H9 (cell line): Measurements from ENCODE around the gene CYTH4. TPM values are rescaled to one million over a fixed set of nuclear protein-coding genes. Genes with fewer than 3 reads are reported as not detected.
A peak's percentile ranks its signal among the peaks of the same experiment; 100 is the strongest.

Experiments used
- DNase-seq: peaks from one replicate; pipeline ENCODE4 v3.0.0-alpha.2; 2017
- H2AFZ ChIP-seq: one replicate; pipeline ENCODE4 v1.6.1; 2013; ENCODE audit warnings: mild to moderate bottlenecking, low read length, control low read depth, moderate library complexity
- H2AK5ac ChIP-seq: 2 replicates; pipeline ENCODE4 v1.6.1; 2013; ENCODE audit warnings: low read length, control low read depth, mixed read lengths; ENCODE audit not compliant: insufficient read length
- H2BK120ac ChIP-seq: one replicate; pipeline ENCODE4 v1.6.1; 2013; ENCODE audit warnings: low read depth, mild to moderate bottlenecking, low read length, control low read depth, inconsistent platforms; ENCODE audit not compliant: poor library complexity, severe bottlenecking
- H2BK12ac ChIP-seq: 2 replicates; pipeline ENCODE4 v1.6.1; 2013; ENCODE audit warnings: low read length, control low read depth, mixed read lengths, low read depth; ENCODE audit not compliant: insufficient read length
- H2BK15ac ChIP-seq: 2 replicates; pipeline ENCODE4 v1.6.1; 2013; ENCODE audit warnings: low read depth, low read length, control low read depth
- H2BK20ac ChIP-seq: one replicate; pipeline ENCODE4 v1.6.1; 2013; ENCODE audit warnings: low read depth, mild to moderate bottlenecking, low read length, control low read depth, inconsistent platforms; ENCODE audit not compliant: poor library complexity, severe bottlenecking
- H2BK5ac ChIP-seq: 2 replicates; pipeline ENCODE4 v1.6.1; 2013; ENCODE audit warnings: low read length, control low read depth, mixed read lengths; ENCODE audit not compliant: insufficient read length
- H3K14ac ChIP-seq: 2 replicates; pipeline ENCODE4 v1.6.1; 2013; ENCODE audit warnings: low read length, control low read depth; ENCODE audit not compliant: insufficient read depth
- H3K18ac ChIP-seq: 2 replicates; pipeline ENCODE4 v1.6.1; 2013; ENCODE audit warnings: low read depth, mild to moderate bottlenecking, mixed read lengths, low read length, control low read depth; ENCODE audit not compliant: insufficient read length
- H3K23ac ChIP-seq: 2 replicates; pipeline ENCODE4 v1.6.1; 2013; ENCODE audit warnings: low read length, control low read depth, mixed read lengths, low read depth; ENCODE audit not compliant: insufficient read length
- H3K23me2 ChIP-seq: 2 replicates; pipeline ENCODE4 v1.6.1; 2013; ENCODE audit warnings: low read depth, mild to moderate bottlenecking, mixed read lengths, low read length, control low read depth; ENCODE audit not compliant: insufficient read length, poor library complexity, severe bottlenecking
- H3K27ac ChIP-seq: 2 replicates; pipeline ENCODE4 v1.5.1; 2013; ENCODE audit warnings: low read length, control low read depth, mixed read lengths, low read depth; ENCODE audit not compliant: insufficient read length
- H3K27me3 ChIP-seq: 2 replicates; pipeline ENCODE4 v1.6.1; 2013; ENCODE audit warnings: low read length, control low read depth, inconsistent platforms; ENCODE audit not compliant: insufficient read depth
- H3K4ac ChIP-seq: 2 replicates; pipeline ENCODE4 v1.6.1; 2013; ENCODE audit warnings: low read depth, mild to moderate bottlenecking, control low read depth, inconsistent platforms, low read length, moderate library complexity
- H3K4me1 ChIP-seq: 2 replicates; pipeline ENCODE4 v1.6.1; 2013; ENCODE audit warnings: low read length, control low read depth, inconsistent platforms; ENCODE audit not compliant: insufficient read depth
- H3K4me2 ChIP-seq: 2 replicates; pipeline ENCODE4 v1.6.1; 2013; ENCODE audit warnings: low read length, control low read depth, mixed read lengths; ENCODE audit not compliant: insufficient read length, insufficient read depth
- H3K56ac ChIP-seq: 2 replicates; pipeline ENCODE4 v1.6.1; 2013; ENCODE audit warnings: low read depth, mild to moderate bottlenecking, mixed read lengths, low read length, control low read depth; ENCODE audit not compliant: insufficient read length
- H3K79me1 ChIP-seq: 2 replicates; pipeline ENCODE4 v1.6.1; 2013; ENCODE audit warnings: low read depth, mild to moderate bottlenecking, moderate library complexity, low read length, control low read depth, inconsistent platforms; ENCODE audit not compliant: insufficient read depth, poor library complexity, severe bottlenecking
- H3K79me2 ChIP-seq: 2 replicates; pipeline ENCODE4 v1.6.1; 2013; ENCODE audit warnings: low read length, control low read depth, inconsistent platforms; ENCODE audit not compliant: insufficient read depth
- H3K9ac ChIP-seq: 2 replicates; pipeline ENCODE4 v1.6.1; 2013; ENCODE audit warnings: low read length, control low read depth, mixed read lengths; ENCODE audit not compliant: insufficient read length; ENCODE audit errors: extremely low read depth
- H3K9me3 ChIP-seq: one replicate; pipeline ENCODE4 v1.6.1; 2013; ENCODE audit warnings: low read depth, low read length, inconsistent platforms; ENCODE audit not compliant: control insufficient read depth
- H3T11ph ChIP-seq: one replicate; pipeline ENCODE4 v1.6.1; 2013; ENCODE audit warnings: mild to moderate bottlenecking, low read length, control low read depth, inconsistent platforms
- H4K20me1 ChIP-seq: one replicate; pipeline ENCODE4 v1.6.1; 2013; ENCODE audit not compliant: control insufficient read depth, insufficient read length, insufficient read depth
- H4K5ac ChIP-seq: 2 replicates; pipeline ENCODE4 v1.6.1; 2013; ENCODE audit warnings: low read depth, mild to moderate bottlenecking, mixed read lengths, low read length, control low read depth; ENCODE audit not compliant: insufficient read length
- H4K8ac ChIP-seq: replicated peaks from 2 replicates; pipeline ENCODE4 v1.6.1; 2013; ENCODE audit warnings: low read length, control low read depth, mixed read lengths, low read depth; ENCODE audit not compliant: insufficient read length
- H4K91ac ChIP-seq: 2 replicates; pipeline ENCODE4 v1.6.1; 2013; ENCODE audit warnings: low read depth, mild to moderate bottlenecking, moderate library complexity, mixed read lengths, low read length, control low read depth; ENCODE audit not compliant: insufficient read length
- H3K27ac Mint-ChIP-seq, 3 experiments: 2 replicates in 2 of 3; 3 replicates in 1 of 3; pipeline ENCODE4 v1.8.0; 2020 to 2021; ENCODE audit warnings: mixed read lengths in 3 of 3, mild to moderate bottlenecking in 1 of 3, moderate library complexity in 1 of 3
- H3K27me3 Mint-ChIP-seq: 2 replicates; pipeline ENCODE4 v1.8.0; 2021; ENCODE audit warnings: low read depth, mild to moderate bottlenecking, moderate library complexity, mixed read lengths
- H3K36me3 Mint-ChIP-seq, 3 experiments: 2 replicates in 2 of 3; 3 replicates in 1 of 3; pipeline ENCODE4 v1.8.0; 2020 to 2021; ENCODE audit warnings: low read depth in 3 of 3, mixed read lengths in 3 of 3; ENCODE audit not compliant: insufficient read depth in 1 of 3
- H3K4me1 Mint-ChIP-seq, 2 experiments: 2 replicates each; pipeline ENCODE4 v1.8.0; 2020; ENCODE audit warnings: mixed read lengths in 2 of 2
- H3K4me3 Mint-ChIP-seq, 2 experiments: 2 replicates in 1 of 2; 3 replicates in 1 of 2; pipeline ENCODE4 v1.8.0; 2020 to 2021; ENCODE audit warnings: mild to moderate bottlenecking in 2 of 2, mixed read lengths in 2 of 2, moderate library complexity in 1 of 2
- H3K9me3 Mint-ChIP-seq, 2 experiments: 2 replicates in 1 of 2; 3 replicates in 1 of 2; pipeline ENCODE4 v1.8.0; 2020; ENCODE audit warnings: mild to moderate bottlenecking in 2 of 2, mixed read lengths in 2 of 2, moderate library complexity in 1 of 2
- CTCF ChIP-seq: fragments of 200-600 bp; sonication (generic); conservative IDR thresholded peaks from 3 replicates; pipeline ENCODE4 v1.8.0; 2021; ENCODE audit warnings: antibody characterized with exemption, mild to moderate bottlenecking
- WGBS: extraction: QIAGEN DNeasy Blood & Tissue Kit; methylation state at CpG from one replicate; pipeline ENCODE4 v1.1.7; 2013; ENCODE audit warnings: missing lambda C conversion rate, low lambda C conversion rate, mixed read lengths; ENCODE audit not compliant: insufficient read length; ENCODE audit errors: extremely low coverage; 5-methylcytosine and 5-hydroxymethylcytosine counted together
- total RNA-seq: library from RNA; stranded (reverse); gene quantifications from 2 replicates; pipeline ENCODE4 v1.2.1, GENCODE V29; 2021

CYTH4 gene
- total RNA-seq, 1 experiment from 2014 or later = not detected

GRCh38 chr22:37363261-37363992, 81.1 kb downstream of the CYTH4 start:
- WGBS = no CpG with 5 or more reads among the region's 15 CpGs
- Histone ChIP-seq H2BK20ac (no peak overlapping the region), H2BK5ac (no peak overlapping the region), H3K79me2 (no peaks in the 10 kb centered on the region), H2BK15ac (no peak overlapping the region), H4K20me1 (no peaks in the 10 kb centered on the region), H3K18ac (peak overlapping the region; percentile 36), H4K8ac (no peak overlapping the region), H3K4me1 (peaks cover 3% of the 10 kb centered on the region; the same call in 1 of the 2 replicates), H3K79me1 (no peaks in the 10 kb centered on the region), H3T11ph (no peak overlapping the region), H3K23me2 (no peaks in the 10 kb centered on the region), H3K9ac (no peak overlapping the region), H3K9me3 (no peaks in the 10 kb centered on the region), H3K14ac (peak overlapping the region; percentile 13; the same call in 1 of the 2 replicates), H3K27ac (no peak overlapping the region), H4K5ac (no peak overlapping the region), H3K4ac (no peak overlapping the region), H2BK120ac (no peak overlapping the region), H3K27me3 (no peaks in the 10 kb centered on the region), H2BK12ac (no peak overlapping the region), H2AK5ac (no peak overlapping the region), H4K91ac (no peak overlapping the region), H3K4me2 (no peak overlapping the region), H3K56ac (no peak overlapping the region), H2AFZ (no peak overlapping the region), H3K23ac (no peak overlapping the region)
- peaks cover 16 to 36% of the 10 kb centered on the region in 2 experiments for H3K4me1 Mint-ChIP-seq
- no peaks in the 10 kb centered on the region; a peak in 1 of 7 replicates for H3K36me3 Mint-ChIP-seq
- no peak overlapping the region for H3K4me3 Mint-ChIP-seq
- H3K27ac Mint-ChIP-seq = peak overlapping the region in 2 of 3 experiments; percentile 23 to 56; a peak in 4 of 7 replicates
- H3K27me3 Mint-ChIP-seq = peaks cover 19% of the 10 kb centered on the region
- no peaks in the 10 kb centered on the region for H3K9me3 Mint-ChIP-seq
- no peak for DNase-seq
- TF ChIP-seq CTCF = no peak

Other genes starting within 250 kb of the CYTH4 start
- 34.1 and 36.8 TPM in 2 replicates for gene KCTD17, start 230.8 kb upstream of the CYTH4 start, total RNA-seq
- not detected in 2 replicates for gene TMPRSS6, start 172.8 kb upstream of the CYTH4 start, total RNA-seq
- 0.35 TPM in 2 replicates for gene IL2RB, start 132.6 kb upstream of the CYTH4 start, total RNA-seq
- gene C1QTNF6, start 94.3 kb upstream of the CYTH4 start, total RNA-seq = 3.8 and 5.0 TPM in 2 replicates
- gene SSTR3, start 70.0 kb upstream of the CYTH4 start, total RNA-seq = 0.68 and 0.72 TPM in 2 replicates
- 2.5 and 2.8 TPM in 2 replicates for gene RAC2, start 38.2 kb upstream of the CYTH4 start, total RNA-seq
- gene ELFN2, start 145.0 kb downstream of the CYTH4 start, total RNA-seq = 0.64 and 0.70 TPM in 2 replicates
- 2.0 and 3.3 TPM in 2 replicates for gene MFNG, start 203.9 kb downstream of the CYTH4 start, total RNA-seq
- 17.1 and 17.7 TPM in 2 replicates for gene CARD10, start 236.9 kb downstream of the CYTH4 start, total RNA-seq